H9 (cell line): ENCODE data around the gene SPCS2. TPM values are rescaled to one million over a fixed set of nuclear protein-coding genes. Genes with fewer than 3 reads are reported as not detected.

Experiments used
- DNase-seq: peaks from one replicate; pipeline ENCODE4 v3.0.0-alpha.2; 2017
- H2AFZ ChIP-seq: one replicate; pipeline ENCODE4 v1.6.1; 2013; ENCODE audit warnings: mild to moderate bottlenecking, low read length, control low read depth, moderate library complexity
- H2AK5ac ChIP-seq: 2 replicates; pipeline ENCODE4 v1.6.1; 2013; ENCODE audit warnings: low read length, control low read depth, mixed read lengths; ENCODE audit not compliant: insufficient read length
- H2BK120ac ChIP-seq: one replicate; pipeline ENCODE4 v1.6.1; 2013; ENCODE audit warnings: low read depth, mild to moderate bottlenecking, low read length, control low read depth, inconsistent platforms; ENCODE audit not compliant: poor library complexity, severe bottlenecking
- H2BK12ac ChIP-seq: 2 replicates; pipeline ENCODE4 v1.6.1; 2013; ENCODE audit warnings: low read length, control low read depth, mixed read lengths, low read depth; ENCODE audit not compliant: insufficient read length
- H2BK15ac ChIP-seq: 2 replicates; pipeline ENCODE4 v1.6.1; 2013; ENCODE audit warnings: low read depth, low read length, control low read depth
- H2BK20ac ChIP-seq: one replicate; pipeline ENCODE4 v1.6.1; 2013; ENCODE audit warnings: low read depth, mild to moderate bottlenecking, low read length, control low read depth, inconsistent platforms; ENCODE audit not compliant: poor library complexity, severe bottlenecking
- H2BK5ac ChIP-seq: 2 replicates; pipeline ENCODE4 v1.6.1; 2013; ENCODE audit warnings: low read length, control low read depth, mixed read lengths; ENCODE audit not compliant: insufficient read length
- H3K14ac ChIP-seq: 2 replicates; pipeline ENCODE4 v1.6.1; 2013; ENCODE audit warnings: low read length, control low read depth; ENCODE audit not compliant: insufficient read depth
- H3K18ac ChIP-seq: 2 replicates; pipeline ENCODE4 v1.6.1; 2013; ENCODE audit warnings: low read depth, mild to moderate bottlenecking, mixed read lengths, low read length, control low read depth; ENCODE audit not compliant: insufficient read length
- H3K23ac ChIP-seq: 2 replicates; pipeline ENCODE4 v1.6.1; 2013; ENCODE audit warnings: low read length, control low read depth, mixed read lengths, low read depth; ENCODE audit not compliant: insufficient read length
- H3K23me2 ChIP-seq: 2 replicates; pipeline ENCODE4 v1.6.1; 2013; ENCODE audit warnings: low read depth, mild to moderate bottlenecking, mixed read lengths, low read length, control low read depth; ENCODE audit not compliant: insufficient read length, poor library complexity, severe bottlenecking
- H3K27ac ChIP-seq: 2 replicates; pipeline ENCODE4 v1.5.1; 2013; ENCODE audit warnings: low read length, control low read depth, mixed read lengths, low read depth; ENCODE audit not compliant: insufficient read length
- H3K27me3 ChIP-seq: 2 replicates; pipeline ENCODE4 v1.6.1; 2013; ENCODE audit warnings: low read length, control low read depth, inconsistent platforms; ENCODE audit not compliant: insufficient read depth
- H3K4ac ChIP-seq: 2 replicates; pipeline ENCODE4 v1.6.1; 2013; ENCODE audit warnings: low read depth, mild to moderate bottlenecking, control low read depth, inconsistent platforms, low read length, moderate library complexity
- H3K4me1 ChIP-seq: 2 replicates; pipeline ENCODE4 v1.6.1; 2013; ENCODE audit warnings: low read length, control low read depth, inconsistent platforms; ENCODE audit not compliant: insufficient read depth
- H3K4me2 ChIP-seq: 2 replicates; pipeline ENCODE4 v1.6.1; 2013; ENCODE audit warnings: low read length, control low read depth, mixed read lengths; ENCODE audit not compliant: insufficient read length, insufficient read depth
- H3K56ac ChIP-seq: 2 replicates; pipeline ENCODE4 v1.6.1; 2013; ENCODE audit warnings: low read depth, mild to moderate bottlenecking, mixed read lengths, low read length, control low read depth; ENCODE audit not compliant: insufficient read length
- H3K79me1 ChIP-seq: 2 replicates; pipeline ENCODE4 v1.6.1; 2013; ENCODE audit warnings: low read depth, mild to moderate bottlenecking, moderate library complexity, low read length, control low read depth, inconsistent platforms; ENCODE audit not compliant: insufficient read depth, poor library complexity, severe bottlenecking
- H3K79me2 ChIP-seq: 2 replicates; pipeline ENCODE4 v1.6.1; 2013; ENCODE audit warnings: low read length, control low read depth, inconsistent platforms; ENCODE audit not compliant: insufficient read depth
- H3K9ac ChIP-seq: 2 replicates; pipeline ENCODE4 v1.6.1; 2013; ENCODE audit warnings: low read length, control low read depth, mixed read lengths; ENCODE audit not compliant: insufficient read length; ENCODE audit errors: extremely low read depth
- H3K9me3 ChIP-seq: one replicate; pipeline ENCODE4 v1.6.1; 2013; ENCODE audit warnings: low read depth, low read length, inconsistent platforms; ENCODE audit not compliant: control insufficient read depth
- H3T11ph ChIP-seq: one replicate; pipeline ENCODE4 v1.6.1; 2013; ENCODE audit warnings: mild to moderate bottlenecking, low read length, control low read depth, inconsistent platforms
- H4K20me1 ChIP-seq: one replicate; pipeline ENCODE4 v1.6.1; 2013; ENCODE audit not compliant: control insufficient read depth, insufficient read length, insufficient read depth
- H4K5ac ChIP-seq: 2 replicates; pipeline ENCODE4 v1.6.1; 2013; ENCODE audit warnings: low read depth, mild to moderate bottlenecking, mixed read lengths, low read length, control low read depth; ENCODE audit not compliant: insufficient read length
- H4K8ac ChIP-seq: replicated peaks from 2 replicates; pipeline ENCODE4 v1.6.1; 2013; ENCODE audit warnings: low read length, control low read depth, mixed read lengths, low read depth; ENCODE audit not compliant: insufficient read length
- H4K91ac ChIP-seq: 2 replicates; pipeline ENCODE4 v1.6.1; 2013; ENCODE audit warnings: low read depth, mild to moderate bottlenecking, moderate library complexity, mixed read lengths, low read length, control low read depth; ENCODE audit not compliant: insufficient read length
- H3K27ac Mint-ChIP-seq, 3 experiments: 2 replicates in 2 of 3; 3 replicates in 1 of 3; pipeline ENCODE4 v1.8.0; 2020 to 2021; ENCODE audit warnings: mixed read lengths in 3 of 3, mild to moderate bottlenecking in 1 of 3, moderate library complexity in 1 of 3
- H3K27me3 Mint-ChIP-seq: 2 replicates; pipeline ENCODE4 v1.8.0; 2021; ENCODE audit warnings: low read depth, mild to moderate bottlenecking, moderate library complexity, mixed read lengths
- H3K36me3 Mint-ChIP-seq, 3 experiments: 2 replicates in 2 of 3; 3 replicates in 1 of 3; pipeline ENCODE4 v1.8.0; 2020 to 2021; ENCODE audit warnings: low read depth in 3 of 3, mixed read lengths in 3 of 3; ENCODE audit not compliant: insufficient read depth in 1 of 3
- H3K4me1 Mint-ChIP-seq, 2 experiments: 2 replicates each; pipeline ENCODE4 v1.8.0; 2020; ENCODE audit warnings: mixed read lengths in 2 of 2
- H3K4me3 Mint-ChIP-seq, 2 experiments: 2 replicates in 1 of 2; 3 replicates in 1 of 2; pipeline ENCODE4 v1.8.0; 2020 to 2021; ENCODE audit warnings: mild to moderate bottlenecking in 2 of 2, mixed read lengths in 2 of 2, moderate library complexity in 1 of 2
- H3K9me3 Mint-ChIP-seq, 2 experiments: 2 replicates in 1 of 2; 3 replicates in 1 of 2; pipeline ENCODE4 v1.8.0; 2020; ENCODE audit warnings: mild to moderate bottlenecking in 2 of 2, mixed read lengths in 2 of 2, moderate library complexity in 1 of 2
- CTCF ChIP-seq: fragments of 200-600 bp; sonication (generic); conservative IDR thresholded peaks from 3 replicates; pipeline ENCODE4 v1.8.0; 2021; ENCODE audit warnings: antibody characterized with exemption, mild to moderate bottlenecking
- WGBS: extraction: QIAGEN DNeasy Blood & Tissue Kit; methylation state at CpG from one replicate; pipeline ENCODE4 v1.1.7; 2013; ENCODE audit warnings: missing lambda C conversion rate, low lambda C conversion rate, mixed read lengths; ENCODE audit not compliant: insufficient read length; ENCODE audit errors: extremely low coverage; 5-methylcytosine and 5-hydroxymethylcytosine counted together
- total RNA-seq: library from RNA; stranded (reverse); gene quantifications from 2 replicates; pipeline ENCODE4 v1.2.1, GENCODE V29; 2021

The SPCS2 gene
- total RNA-seq, 1 experiment from 2014 or later = 144 TPM

DNA sequence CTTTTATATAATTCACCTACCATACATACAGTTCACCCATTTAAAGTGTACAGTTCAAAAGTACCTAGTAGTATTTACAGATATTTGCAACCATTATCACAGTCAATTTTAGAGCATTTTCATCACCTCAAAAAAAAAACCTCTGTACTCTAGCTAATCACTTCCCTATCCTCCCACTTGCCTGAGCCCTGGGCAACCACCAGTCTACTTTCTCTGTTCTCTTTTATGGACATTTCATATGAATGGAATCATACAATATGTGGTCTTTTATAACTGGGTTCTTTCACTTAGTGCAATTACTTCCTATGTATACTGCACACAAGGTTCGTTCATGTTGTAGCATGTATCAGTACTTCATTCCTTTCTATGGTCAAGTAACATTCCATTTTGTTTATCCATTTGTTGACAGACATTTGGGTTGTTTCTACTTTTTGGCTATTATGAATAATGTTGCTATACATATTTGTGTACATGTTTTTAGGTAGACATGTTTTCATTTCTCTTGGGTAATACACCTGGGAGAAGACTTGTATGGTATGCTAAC, 21.9 kb downstream of the SPCS2 start:
- Histone ChIP-seq H2AFZ (no peak overlapping the region), H2BK15ac (no peak overlapping the region), H3K14ac (no peak overlapping the region), H2BK120ac (no peak overlapping the region), H3K79me2 (no peaks in the 10 kb centered on the region), H2BK12ac (no peak overlapping the region), H3K27me3 (no peaks in the 10 kb centered on the region; the same call in 1 of the 2 replicates), H4K20me1 (no peaks in the 10 kb centered on the region), H3K4me1 (no peaks in the 10 kb centered on the region), H4K91ac (no peak overlapping the region), H2AK5ac (no peak overlapping the region), H2BK5ac (no peak overlapping the region), H3K56ac (no peak overlapping the region), H3K9me3 (no peaks in the 10 kb centered on the region), H3K4me2 (no peak overlapping the region), H4K8ac (no peak overlapping the region), H3K23me2 (no peaks in the 10 kb centered on the region), H3K9ac (no peak overlapping the region), H3K23ac (no peak overlapping the region), H3K79me1 (no peaks in the 10 kb centered on the region), H3K4ac (no peak overlapping the region), H3T11ph (no peak overlapping the region), H3K27ac (no peak overlapping the region), H3K18ac (no peak overlapping the region), H2BK20ac (no peak overlapping the region), H4K5ac (no peak overlapping the region)
- Mint-ChIP-seq H3K4me1 (no peaks in the 10 kb centered on the region; a peak in 1 of 4 replicates), H3K27me3 (no peaks in the 10 kb centered on the region), H3K9me3 (no peaks in the 10 kb centered on the region), H3K27ac (no peak overlapping the region), H3K4me3 (no peak overlapping the region), H3K36me3 (peaks cover 14 to 68% (median 37%) of the 10 kb centered on the region in 3 experiments; a peak in 6 of 7 replicates)
- no CpG with 5 or more reads among the region's 1 CpG for WGBS
- TF ChIP-seq CTCF = no peak
- no peak for DNase-seq
